Esophagus muscularis mucosa (tissue), 4 donors: ENCODE results near the gene SLC8A1. TPM values are rescaled to one million over a fixed set of nuclear protein-coding genes. Genes with fewer than 3 reads are reported as not detected.

Experiments
- DNase-seq: peaks from one replicate; pipeline ENCODE4 v3.0.0-alpha.2; 2017; ENCODE audit errors: extremely low spot score
- H3K27ac ChIP-seq, 4 donors: fragments of 200-600 bp; sonication (generic); replicated peaks in 1 of 4; 1 replicate in 3 of 4; 2 replicates in 1 of 4; pipeline ENCODE4 v1.5.1; 2016 to 2019; ENCODE audit warnings: mild to moderate bottlenecking in 1 of 4
- H3K27me3 ChIP-seq, 4 donors: fragments of 200-600 bp; sonication (generic); one replicate each; pipeline versions ENCODE4 v1.5.1 to v1.6.0; 2016 to 2019
- H3K36me3 ChIP-seq, 4 donors: fragments of 200-600 bp; sonication (generic); one replicate each; pipeline ENCODE4 v1.5.1; 2016 to 2019
- H3K4me1 ChIP-seq, 4 donors: fragments of 200-600 bp; sonication (generic); one replicate each; pipeline ENCODE4 v1.5.1; 2016 to 2019
- H3K4me3 ChIP-seq, 4 donors: fragments of 200-600 bp; sonication (generic); 1 replicate in 2 of 4; 2 replicates in 2 of 4; pipeline ENCODE4 v1.5.1; 2016 to 2019; ENCODE audit warnings: mild to moderate bottlenecking in 4 of 4, moderate library complexity in 1 of 4
- H3K9me3 ChIP-seq, 4 donors: fragments of 200-600 bp; sonication (generic); 1 replicate in 3 of 4; 2 replicates in 1 of 4; pipeline ENCODE4 v1.5.1; 2016 to 2019
- EP300 ChIP-seq: sonication (generic); formaldehyde crosslinking; IDR thresholded peaks from one replicate; pipeline ENCODE4 v1.6.1; 2017; ENCODE audit warnings: antibody characterized with exemption
- POLR2A ChIP-seq: fragments of 450-650 bp; IDR thresholded peaks from one replicate; pipeline ENCODE4 v1.6.1; 2017; ENCODE audit warnings: antibody characterized with exemption, moderate library complexity, mild to moderate bottlenecking, low read depth
- POLR2AphosphoS5 ChIP-seq, 2 donors: sonication (generic); formaldehyde crosslinking; IDR thresholded peaks; one replicate each; pipeline ENCODE4 v1.6.1; 2017; ENCODE audit warnings: antibody characterized with exemption in 2 of 2
- WGBS: methylation state at CpG from one replicate; pipeline ENCODE4 v1.1.5; 2018; 5-methylcytosine and 5-hydroxymethylcytosine counted together
- intact Hi-C: fragments of 100-400 bp; cut with DNase I; formaldehyde crosslinking; loops from one replicate; pipeline ENCODE4 v1.15.1; 2023
- total RNA-seq, 4 donors: library from RNA; depleted of rRNA; stranded (reverse); fragments of >200 nt; gene quantifications; one replicate each; pipeline versions ENCODE4 v1.1.0 to v1.2.1, GENCODE V29; 2016
- TF ChIP-seq, protein P1 (sequence below), 3 experiments: fragments of 200-600 bp in 2 of 3; fragments of 450-650 bp in 1 of 3; sonication (generic) in 2 of 3; IDR thresholded peaks; one replicate each; pipeline ENCODE4 v1.5.1; 2017 to 2019; ENCODE audit warnings: antibody characterized with exemption in 3 of 3, mild to moderate bottlenecking in 2 of 3, moderate library complexity in 1 of 3

SLC8A1 gene
- total RNA-seq, 4 donors from 2014 or later: 105 to 166 (median 157) TPM

GRCh38 chr2:40440835-40441234 is 11.1 kb downstream of the SLC8A1 start:
- H3K4me1 ChIP-seq: peaks cover 21 to 47% (median 42%) of the 10 kb centered on the region in 4 donors
- 41% methylated on average over 1 of the region's 1 CpG for WGBS
- H3K27ac ChIP-seq: no peak overlapping the region

DNA sequence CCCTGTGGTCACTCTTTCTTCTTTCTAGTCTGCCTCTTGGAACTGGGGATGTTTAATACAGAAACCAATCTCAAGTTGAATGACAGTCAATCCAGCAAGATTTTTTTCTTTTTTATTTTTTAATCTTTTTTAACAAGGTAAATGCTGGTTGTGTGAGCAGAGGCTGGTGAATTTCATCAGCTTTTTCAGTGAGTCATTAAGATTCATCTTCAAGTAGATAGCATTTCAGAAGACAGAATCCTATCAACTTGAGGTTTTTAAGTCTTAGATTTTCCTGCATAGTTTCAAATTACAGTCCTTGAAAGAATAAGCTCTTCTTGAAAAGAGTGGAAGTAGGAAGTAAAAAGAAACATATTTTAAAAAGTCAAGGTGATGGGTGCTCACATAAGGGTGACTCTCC is 12.4 kb downstream of the SLC8A1 start:
- no peak for DNase-seq

More at GRCh38 chr2:40440835-40441234, 11.1 kb downstream of the SLC8A1 start:
- Histone ChIP-seq H3K9me3 (no peaks in the 10 kb centered on the region), H3K27me3 (no peaks in the 10 kb centered on the region), H3K36me3 (peaks cover 0 to 2% (median 0%) of the 10 kb centered on the region in 4 donors), H3K4me3 (no peak overlapping the region)
- DNase-seq: no peak
- TF ChIP-seq POLR2A (no peak), EP300 (no peak), POLR2AphosphoS5 (IDR thresholded peaks at IDR 0.05) (no peak)
- TF ChIP-seq, protein P1, sequence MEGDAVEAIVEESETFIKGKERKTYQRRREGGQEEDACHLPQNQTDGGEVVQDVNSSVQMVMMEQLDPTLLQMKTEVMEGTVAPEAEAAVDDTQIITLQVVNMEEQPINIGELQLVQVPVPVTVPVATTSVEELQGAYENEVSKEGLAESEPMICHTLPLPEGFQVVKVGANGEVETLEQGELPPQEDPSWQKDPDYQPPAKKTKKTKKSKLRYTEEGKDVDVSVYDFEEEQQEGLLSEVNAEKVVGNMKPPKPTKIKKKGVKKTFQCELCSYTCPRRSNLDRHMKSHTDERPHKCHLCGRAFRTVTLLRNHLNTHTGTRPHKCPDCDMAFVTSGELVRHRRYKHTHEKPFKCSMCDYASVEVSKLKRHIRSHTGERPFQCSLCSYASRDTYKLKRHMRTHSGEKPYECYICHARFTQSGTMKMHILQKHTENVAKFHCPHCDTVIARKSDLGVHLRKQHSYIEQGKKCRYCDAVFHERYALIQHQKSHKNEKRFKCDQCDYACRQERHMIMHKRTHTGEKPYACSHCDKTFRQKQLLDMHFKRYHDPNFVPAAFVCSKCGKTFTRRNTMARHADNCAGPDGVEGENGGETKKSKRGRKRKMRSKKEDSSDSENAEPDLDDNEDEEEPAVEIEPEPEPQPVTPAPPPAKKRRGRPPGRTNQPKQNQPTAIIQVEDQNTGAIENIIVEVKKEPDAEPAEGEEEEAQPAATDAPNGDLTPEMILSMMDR (IDR thresholded peaks at IDR 0.05): no peak
- intact Hi-C loops: no loop called here

GRCh38 chr2:40436093-40436475 is 15.8 kb downstream of the SLC8A1 start:
- Histone ChIP-seq H3K36me3 (no peaks in the 10 kb centered on the region), H3K27me3 (no peaks in the 10 kb centered on the region), H3K9me3 (no peaks in the 10 kb centered on the region), H3K27ac (peak overlapping the region in 3 of 4 donors; percentile 43 to 64 (median 58)), H3K4me1 (peaks cover 62 to 76% (median 69%) of the 10 kb centered on the region in 4 donors), H3K4me3 (no peak overlapping the region)
- WGBS: 58% methylated on average over 1 of the region's 1 CpG
- TF ChIP-seq EP300 (no peak), POLR2A (no peak), POLR2AphosphoS5 (IDR thresholded peaks at IDR 0.05) (no peak)
- TF ChIP-seq, protein P1 (IDR thresholded peaks at IDR 0.05): no peak
- intact Hi-C loops: no loop called here
- no peak for DNase-seq

More for the DNA sequence above, 12.4 kb downstream of the SLC8A1 start:
- H3K4me3 ChIP-seq: no peak overlapping the region
- no peak for TF ChIP-seq EP300
- no peak for TF ChIP-seq POLR2A
- TF ChIP-seq POLR2AphosphoS5 (IDR thresholded peaks at IDR 0.05): no peak
- TF ChIP-seq, protein P1 (IDR thresholded peaks at IDR 0.05): no peak
- no peaks in the 10 kb centered on the region for H3K27me3 ChIP-seq
- intact Hi-C loops: no loop called here
- peaks cover 31 to 50% (median 48%) of the 10 kb centered on the region in 4 donors for H3K4me1 ChIP-seq
- H3K27ac ChIP-seq: no peak overlapping the region
- H3K36me3 ChIP-seq: no peaks in the 10 kb centered on the region
- H3K9me3 ChIP-seq: no peaks in the 10 kb centered on the region

DNA sequence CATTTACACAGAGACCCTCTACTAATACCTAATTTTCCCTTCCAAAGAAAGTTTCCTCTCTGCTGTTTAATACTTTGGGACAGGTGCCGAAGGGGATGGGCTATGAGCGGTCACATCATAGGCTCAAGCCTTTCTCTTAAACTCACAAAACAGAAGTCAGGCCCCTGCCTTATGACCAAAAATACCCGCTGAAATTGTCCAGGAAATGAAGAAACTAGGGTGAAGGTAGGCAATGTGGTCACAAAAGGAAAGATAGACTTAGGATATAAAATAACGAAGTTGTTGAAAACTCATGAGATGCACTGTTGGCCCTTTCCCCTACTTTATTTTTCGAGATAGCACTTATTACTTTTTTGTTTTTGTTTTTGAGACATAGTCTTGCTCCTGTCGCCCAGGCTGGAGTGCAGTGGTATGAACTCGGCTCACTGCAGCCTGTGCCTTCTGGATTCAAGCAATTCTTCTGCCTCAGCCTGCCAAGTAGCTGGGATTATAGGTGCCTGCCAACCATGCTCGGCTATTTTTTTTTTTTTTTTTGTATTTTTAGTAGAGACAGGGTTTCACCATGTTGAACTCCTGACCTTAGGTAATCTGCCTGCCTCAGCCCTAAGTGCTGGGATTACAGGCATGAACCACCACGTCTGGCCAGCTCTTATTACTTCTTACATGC is 16.3 kb downstream of the SLC8A1 start:
- no peaks in the 10 kb centered on the region for H3K9me3 ChIP-seq
- H3K36me3 ChIP-seq: no peaks in the 10 kb centered on the region
- peak overlapping the region; percentile 25 to 64 (median 50) for H3K27ac ChIP-seq
- H3K27me3 ChIP-seq: no peaks in the 10 kb centered on the region
- 65% methylated on average over 9 of the region's 9 CpGs for WGBS
- H3K4me3 ChIP-seq: no peak overlapping the region
- intact Hi-C loops: no loop called here
- no peak for DNase-seq
- peaks cover 66 to 78% (median 74%) of the 10 kb centered on the region in 4 donors for H3K4me1 ChIP-seq
- TF ChIP-seq POLR2A (no peak), EP300 (no peak), POLR2AphosphoS5 (IDR thresholded peaks at IDR 0.05) (no peak)
- TF ChIP-seq, protein P1 (IDR thresholded peaks at IDR 0.05): no peak
